GM12875 (cell line): ENCODE measurements around the gene RPS6KA4.

ENCODE experiments used
- H3K4me3 ChIP-seq: one replicate; pipeline ENCODE4 v1.5.1; 2011; ENCODE audit warnings: low read depth, low read length, control low read depth
- CTCF ChIP-seq: IDR thresholded peaks from 2 replicates; pipeline ENCODE4 v1.5.1; 2011; ENCODE audit warnings: low read depth, mild to moderate bottlenecking, control low read depth, inconsistent platforms, low read length, moderate library complexity, borderline replicate concordance; ENCODE audit not compliant: insufficient read depth

RPS6KA4 gene

GRCh38 chr11:64316672-64317324, 42.2 kb upstream of the RPS6KA4 start:
- TF ChIP-seq CTCF = 0 out of 2 replicates have a peak, but pooled peaks have one; percentile 21
- H3K4me3 ChIP-seq = peak overlapping the region; percentile 85

GRCh38 chr11:64317325-64317960, 41.5 kb upstream of the RPS6KA4 start, which contains the start of gene TRMT112:
TRMT112 (minus strand) TSS chr11:64317559; CDS start chr11:64317526, 33 bp downstream.
- H3K4me3 ChIP-seq = peak within 1 kb of the TSS; percentile 85
- no peak for TF ChIP-seq CTCF

- peak within 1 kb of the TSS; percentile 85 for H3K4me3 ChIP-seq
- peak; percentile 31; the same call in 1 of the 2 replicates for TF ChIP-seq CTCF
Observed at GRCh38 chr11:64317961-64318765, 40.8 kb upstream of the RPS6KA4 start, which contains the start of gene PRDX5. PRDX5 (plus strand) TSS chr11:64318121; CDS start chr11:64318216, 95 bp downstream.

- H3K4me3 ChIP-seq = peak overlapping the region; percentile 85
- no peak for TF ChIP-seq CTCF
Observed at GRCh38 chr11:64318766-64319761, 39.9 kb upstream of the RPS6KA4 start.

- H3K4me3 ChIP-seq = no peak overlapping the region
- TF ChIP-seq CTCF = no peak
Observed at GRCh38 chr11:64320556-64320955, 38.4 kb upstream of the RPS6KA4 start.

- no peak for TF ChIP-seq CTCF
- H3K4me3 ChIP-seq = no peak overlapping the region
Observed at GRCh38 chr11:64321026-64321425, 37.9 kb upstream of the RPS6KA4 start.
